Caco-2 (cell line): ENCODE measurements around the gene SLC27A6. TPM values are rescaled to one million over a fixed set of nuclear protein-coding genes. Genes with fewer than 3 reads are reported as not detected.

Experiments
- BruUV-seq: library from RNA; stranded (reverse); fragments of 400-500 nt; replicated peaks from 2 replicates; lab custom pipeline; 2021; lab: Mats Ljungman, UMichigan
- CTCF ChIA-PET: fragments of 300-600 bp; sonication (Branson Sonifier 250); formaldehyde crosslinking; loops from one replicate; lab custom pipeline; 2022; ENCODE audit warnings: antibody characterized with exemption; lab: Charles Lee
- POLR2A ChIA-PET: fragments of 300-600 bp; sonication (Branson Sonifier 250); formaldehyde crosslinking; loops from one replicate; lab custom pipeline; 2022; ENCODE audit warnings: antibody characterized with exemption; lab: Charles Lee
- DNase-seq, 2 experiments: peaks; one replicate each; pipeline versions ENCODE4 v3.0.0 to v3.0.0-alpha.2; 2020 to 2022
- H3K27me3 ChIP-seq: replicated peaks from 2 replicates; pipeline ENCODE4 v1.6.0; 2011; ENCODE audit warnings: low read length; ENCODE audit not compliant: control insufficient read depth, insufficient read depth
- H3K36me3 ChIP-seq: 2 replicates; pipeline ENCODE4 v1.5.1; 2011; ENCODE audit warnings: low read length; ENCODE audit not compliant: control insufficient read depth, insufficient read depth
- H3K4me1 ChIP-seq: fragments of 250-450 bp; sonication (Bioruptor Pico); 2 replicates; pipeline ENCODE4 v1.5.1; 2020; ENCODE audit warnings: mild to moderate bottlenecking
- H3K4me3 ChIP-seq: 2 replicates; pipeline ENCODE4 v1.5.1; 2011; ENCODE audit warnings: low read depth, mild to moderate bottlenecking, control low read depth, low read length
- H3K9me3 ChIP-seq: fragments of 250-450 bp; sonication (Bioruptor Pico); 2 replicates; pipeline ENCODE4 v1.5.1; 2020; ENCODE audit warnings: mild to moderate bottlenecking, moderate library complexity
- H3K27ac Mint-ChIP-seq: one replicate; pipeline ENCODE4 v1.8.0; 2022; ENCODE audit warnings: mixed read lengths; ENCODE audit not compliant: unreplicated experiment
- H3K27me3 Mint-ChIP-seq: one replicate; pipeline ENCODE4 v1.8.0; 2022; ENCODE audit warnings: mixed read lengths; ENCODE audit not compliant: insufficient read depth, unreplicated experiment
- H3K36me3 Mint-ChIP-seq: one replicate; pipeline ENCODE4 v1.8.0; 2022; ENCODE audit warnings: mild to moderate bottlenecking, mixed read lengths; ENCODE audit not compliant: insufficient read depth, unreplicated experiment
- H3K4me1 Mint-ChIP-seq: one replicate; pipeline ENCODE4 v1.8.0; 2022; ENCODE audit warnings: low read depth, mixed read lengths; ENCODE audit not compliant: unreplicated experiment
- H3K4me3 Mint-ChIP-seq: one replicate; pipeline ENCODE4 v1.8.0; 2022; ENCODE audit warnings: mild to moderate bottlenecking, moderate library complexity, mixed read lengths; ENCODE audit not compliant: unreplicated experiment
- H3K9me3 Mint-ChIP-seq: one replicate; pipeline ENCODE4 v1.8.0; 2022; ENCODE audit warnings: mixed read lengths; ENCODE audit not compliant: unreplicated experiment
- intact Hi-C: fragments of 100-400 bp; cut with micrococcal nuclease; formaldehyde crosslinking; loops from one replicate; pipeline ENCODE4 v1.10.0; 2022; ENCODE audit not compliant: unreplicated experiment
- total RNA-seq: library from RNA; stranded (reverse); gene quantifications from 2 replicates; pipeline ENCODE4 v1.2.3, GENCODE V29; 2022
- TF ChIP-seq, protein P1 (sequence below), 2 experiments: fragments of 200-600 bp in 1 of 2; IDR thresholded peaks; 1 replicate in 1 of 2; 2 replicates in 1 of 2; pipeline versions ENCODE4 v1.5.1 to v1.8.0; 2011 to 2022; ENCODE audit warnings: antibody characterized with exemption in 1 of 2, control low read depth in 1 of 2, inconsistent platforms in 1 of 2, low read depth in 1 of 2, low read length in 1 of 2, mild to moderate bottlenecking in 1 of 2, moderate library complexity in 1 of 2; ENCODE audit not compliant: insufficient read depth in 1 of 2, severe bottlenecking in 1 of 2, unreplicated experiment in 1 of 2

The SLC27A6 gene
- total RNA-seq, 1 experiment from 2014 or later = not detected

GRCh38 chr5:129077433-129078075 lies 112.3 kb downstream of the SLC27A6 start:
- CTCF ChIA-PET = no interaction called here
- POLR2A ChIA-PET = no interaction called here
- Mint-ChIP-seq H3K9me3 (no peaks in the 10 kb centered on the region), H3K4me3 (no peak overlapping the region), H3K4me1 (no peaks in the 10 kb centered on the region), H3K27me3 (peaks cover 12% of the 10 kb centered on the region), H3K36me3 (no peaks in the 10 kb centered on the region), H3K27ac (no peak overlapping the region)
- TF ChIP-seq, protein P1, sequence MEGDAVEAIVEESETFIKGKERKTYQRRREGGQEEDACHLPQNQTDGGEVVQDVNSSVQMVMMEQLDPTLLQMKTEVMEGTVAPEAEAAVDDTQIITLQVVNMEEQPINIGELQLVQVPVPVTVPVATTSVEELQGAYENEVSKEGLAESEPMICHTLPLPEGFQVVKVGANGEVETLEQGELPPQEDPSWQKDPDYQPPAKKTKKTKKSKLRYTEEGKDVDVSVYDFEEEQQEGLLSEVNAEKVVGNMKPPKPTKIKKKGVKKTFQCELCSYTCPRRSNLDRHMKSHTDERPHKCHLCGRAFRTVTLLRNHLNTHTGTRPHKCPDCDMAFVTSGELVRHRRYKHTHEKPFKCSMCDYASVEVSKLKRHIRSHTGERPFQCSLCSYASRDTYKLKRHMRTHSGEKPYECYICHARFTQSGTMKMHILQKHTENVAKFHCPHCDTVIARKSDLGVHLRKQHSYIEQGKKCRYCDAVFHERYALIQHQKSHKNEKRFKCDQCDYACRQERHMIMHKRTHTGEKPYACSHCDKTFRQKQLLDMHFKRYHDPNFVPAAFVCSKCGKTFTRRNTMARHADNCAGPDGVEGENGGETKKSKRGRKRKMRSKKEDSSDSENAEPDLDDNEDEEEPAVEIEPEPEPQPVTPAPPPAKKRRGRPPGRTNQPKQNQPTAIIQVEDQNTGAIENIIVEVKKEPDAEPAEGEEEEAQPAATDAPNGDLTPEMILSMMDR (IDR thresholded peaks at IDR 0.05; ENCODE audit: insufficient read depth in 1 of 2, low read depth in 1 of 2, low read length in 1 of 2, severe bottlenecking in 1 of 2, unreplicated experiment in 1 of 2) = no peak
- DNase-seq = no peak
- H3K36me3 ChIP-seq = no peaks in the 10 kb centered on the region
- no peaks in the 10 kb centered on the region for H3K27me3 ChIP-seq
- H3K4me3 ChIP-seq = no peak overlapping the region
- no peaks in the 10 kb centered on the region for H3K9me3 ChIP-seq
- no peaks in the 10 kb centered on the region for H3K4me1 ChIP-seq
- intact Hi-C loops = no loop called here
- BruUV-seq = no TSS peak

DNA sequence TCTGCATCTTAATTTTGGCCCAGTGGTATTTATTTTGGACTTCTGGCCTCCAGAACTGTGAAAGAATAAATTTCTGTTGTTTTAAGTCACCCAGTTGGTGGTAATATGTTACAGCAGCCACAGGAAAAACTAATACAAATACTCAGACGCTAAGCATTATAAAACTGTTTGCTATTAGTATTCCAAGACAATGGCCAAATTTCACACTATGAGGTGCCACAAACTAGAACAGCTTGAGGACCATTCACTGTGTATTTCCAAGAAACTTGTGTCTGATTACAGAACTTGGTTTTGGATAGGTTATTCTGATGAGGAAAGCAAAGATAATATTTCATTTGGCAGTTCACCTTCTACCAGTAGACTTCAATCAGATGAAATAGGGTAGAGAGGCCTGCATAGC lies 113.0 kb downstream of the SLC27A6 start:
- BruUV-seq = no TSS peak
- intact Hi-C loops = no loop called here

DNA sequence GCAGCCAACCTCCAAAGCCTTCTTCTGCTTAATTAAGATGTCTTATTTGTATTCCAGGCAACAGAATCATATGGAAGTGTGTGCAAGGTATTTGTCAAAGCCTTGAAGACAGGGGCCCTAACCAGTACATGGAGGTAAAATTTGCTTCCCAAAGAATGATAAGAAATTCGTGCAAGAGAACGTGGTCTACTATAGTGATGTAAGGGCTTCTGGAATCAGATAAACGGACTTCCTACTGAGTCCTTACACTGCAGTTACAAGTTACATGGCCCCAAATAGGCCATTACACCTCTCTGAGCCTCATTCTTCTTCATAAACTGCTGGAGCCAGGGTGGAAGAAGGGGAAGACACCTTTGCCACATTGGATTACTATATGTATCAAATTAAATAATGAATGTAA lies 113.4 kb downstream of the SLC27A6 start:
- no TSS peak for BruUV-seq
- Mint-ChIP-seq H3K4me1 (no peaks in the 10 kb centered on the region), H3K4me3 (no peak overlapping the region), H3K27ac (no peak overlapping the region), H3K36me3 (no peaks in the 10 kb centered on the region), H3K27me3 (peaks cover 10% of the 10 kb centered on the region), H3K9me3 (no peaks in the 10 kb centered on the region)
- no peak for DNase-seq
- intact Hi-C loops = no loop called here
- no peaks in the 10 kb centered on the region for H3K9me3 ChIP-seq
- no peaks in the 10 kb centered on the region for H3K27me3 ChIP-seq
- H3K4me3 ChIP-seq = no peak overlapping the region
- no peaks in the 10 kb centered on the region for H3K36me3 ChIP-seq
- ChIA-PET CTCF (no interaction called here), POLR2A (no interaction called here)
- TF ChIP-seq, protein P1 (IDR thresholded peaks at IDR 0.05; ENCODE audit: insufficient read depth in 1 of 2, low read depth in 1 of 2, low read length in 1 of 2, severe bottlenecking in 1 of 2, unreplicated experiment in 1 of 2) = no peak
- no peaks in the 10 kb centered on the region for H3K4me1 ChIP-seq

More for the DNA sequence above, 113.0 kb downstream of the SLC27A6 start:
- TF ChIP-seq, protein P1 (IDR thresholded peaks at IDR 0.05; ENCODE audit: insufficient read depth in 1 of 2, low read depth in 1 of 2, low read length in 1 of 2, severe bottlenecking in 1 of 2, unreplicated experiment in 1 of 2) = no peak
- CTCF ChIA-PET = no interaction called here
- Histone ChIP-seq H3K4me1 (no peaks in the 10 kb centered on the region), H3K4me3 (no peak overlapping the region), H3K9me3 (no peaks in the 10 kb centered on the region), H3K27me3 (no peaks in the 10 kb centered on the region), H3K36me3 (no peaks in the 10 kb centered on the region)
- H3K9me3 Mint-ChIP-seq = no peaks in the 10 kb centered on the region
- H3K4me1 Mint-ChIP-seq = no peaks in the 10 kb centered on the region
- no peak overlapping the region for H3K27ac Mint-ChIP-seq
- POLR2A ChIA-PET = no interaction called here
- H3K4me3 Mint-ChIP-seq = no peak overlapping the region
- H3K36me3 Mint-ChIP-seq = no peaks in the 10 kb centered on the region
- peaks cover 9% of the 10 kb centered on the region for H3K27me3 Mint-ChIP-seq
- no peak for DNase-seq
